GM23338 (cell line): ENCODE results near the gene ZBTB22. TPM values are rescaled to one million over a fixed set of nuclear protein-coding genes. Genes with fewer than 3 reads are reported as not detected.

Experiments
- ATAC-seq: fragments of 200-7000 bp; cut with Tn5 transposase; 3 replicates; pipeline ENCODE4 v1.9.1; 2020
- DNase-seq: peaks from one replicate; pipeline ENCODE4 v3.0.0-alpha.2; 2015; ENCODE audit warnings: low spot score
- H2AFZ ChIP-seq: fragments of 200-600 bp; sonication (generic); 2 replicates; pipeline ENCODE4 v1.8.0; 2016; ENCODE audit warnings: antibody characterized with exemption, mild to moderate bottlenecking, moderate library complexity
- H3F3A ChIP-seq: fragments of 200-600 bp; sonication (generic); replicated peaks from 2 replicates; pipeline ENCODE4 v1.8.0; 2017; ENCODE audit warnings: antibody characterized with exemption, mixed run types, low read depth
- H3K27ac ChIP-seq: fragments of 200-600 bp; sonication (generic); 2 replicates; pipeline ENCODE4 v1.6.1; 2016; ENCODE audit warnings: low read depth
- H3K27me3 ChIP-seq: fragments of 200-600 bp; sonication (generic); 2 replicates; pipeline ENCODE4 v1.8.0; 2016; ENCODE audit warnings: mild to moderate bottlenecking, mixed run types, moderate library complexity; ENCODE audit not compliant: insufficient read depth
- H3K36me3 ChIP-seq: fragments of 200-600 bp; sonication (generic); 2 replicates; pipeline ENCODE4 v1.8.0; 2016; ENCODE audit warnings: mild to moderate bottlenecking; ENCODE audit not compliant: insufficient read depth
- H3K4me1 ChIP-seq: fragments of 200-600 bp; sonication (generic); 2 replicates; pipeline ENCODE4 v1.8.0; 2016; ENCODE audit warnings: mild to moderate bottlenecking, moderate library complexity; ENCODE audit not compliant: insufficient read depth
- H3K4me2 ChIP-seq: fragments of 200-600 bp; sonication (generic); 2 replicates; pipeline ENCODE4 v1.7.1; 2017; ENCODE audit warnings: mixed run types
- H3K4me3 ChIP-seq: fragments of 200-600 bp; sonication (generic); 2 replicates; pipeline ENCODE4 v1.6.1; 2016; ENCODE audit warnings: mixed run types
- H3K79me2 ChIP-seq: fragments of 200-600 bp; sonication (generic); replicated peaks from 2 replicates; pipeline ENCODE4 v1.8.0; 2017; ENCODE audit warnings: mild to moderate bottlenecking; ENCODE audit not compliant: insufficient read depth
- H3K9me2 ChIP-seq: fragments of 200-600 bp; sonication (generic); 2 replicates; pipeline ENCODE4 v1.8.0; 2017; ENCODE audit not compliant: insufficient read depth
- H4K20me1 ChIP-seq: fragments of 200-600 bp; sonication (generic); replicated peaks from 2 replicates; pipeline ENCODE4 v1.8.0; 2017; ENCODE audit warnings: mild to moderate bottlenecking; ENCODE audit not compliant: insufficient read depth
- H3K27ac Mint-ChIP-seq: 2 replicates; pipeline ENCODE4 v1.8.0; 2020; ENCODE audit warnings: inconsistent platforms, mild to moderate bottlenecking, moderate library complexity, mixed read lengths
- H3K27me3 Mint-ChIP-seq: 3 replicates; pipeline ENCODE4 v1.8.0; 2022; ENCODE audit warnings: low read depth, mild to moderate bottlenecking, moderate library complexity, mixed read lengths, inconsistent platforms; ENCODE audit not compliant: insufficient read depth, poor library complexity
- H3K36me3 Mint-ChIP-seq: 3 replicates; pipeline ENCODE4 v1.8.0; 2021; ENCODE audit warnings: low read depth, mild to moderate bottlenecking, inconsistent platforms, moderate library complexity, mixed read lengths
- H3K4me1 Mint-ChIP-seq: 3 replicates; pipeline ENCODE4 v1.8.0; 2020; ENCODE audit warnings: mild to moderate bottlenecking, inconsistent platforms, mixed read lengths
- H3K4me3 Mint-ChIP-seq: 3 replicates; pipeline ENCODE4 v1.8.0; 2021; ENCODE audit warnings: moderate library complexity, mild to moderate bottlenecking, inconsistent platforms, mixed read lengths
- H3K9me3 Mint-ChIP-seq: 3 replicates; pipeline ENCODE4 v1.8.0; 2020; ENCODE audit warnings: moderate library complexity, mild to moderate bottlenecking, inconsistent platforms, mixed read lengths
- CREB1 ChIP-seq: fragments of 250-450 bp; sonication (Bioruptor Pico); IDR thresholded peaks from 2 replicates; pipeline ENCODE4 v1.5.0; 2020; ENCODE audit warnings: low read depth, mild to moderate bottlenecking, moderate library complexity
- EZH2 ChIP-seq: fragments of 200-600 bp; sonication (generic); IDR thresholded peaks from one replicate; pipeline ENCODE4 v1.8.0; 2017; ENCODE audit warnings: antibody characterized with exemption, mild to moderate bottlenecking, low read depth; ENCODE audit not compliant: unreplicated experiment
- JUNB ChIP-seq: IDR thresholded peaks from one replicate; pipeline ENCODE4 v1.6.1; 2016; ENCODE audit warnings: antibody characterized with exemption; ENCODE audit not compliant: unreplicated experiment
- NANOG ChIP-seq: IDR thresholded peaks from 2 replicates; pipeline ENCODE4 v1.6.1; 2016; ENCODE audit warnings: antibody characterized with exemption, borderline replicate concordance
- POLR2AphosphoS5 ChIP-seq: IDR thresholded peaks from 2 replicates; pipeline ENCODE4 v1.6.1; 2016; ENCODE audit warnings: antibody characterized with exemption, low read depth
- STAT1 ChIP-seq: IDR thresholded peaks from one replicate; pipeline ENCODE4 v1.6.1; 2016; ENCODE audit warnings: antibody characterized with exemption; ENCODE audit not compliant: unreplicated experiment
- ZNF114 ChIP-seq: fragments of 250-450 bp; sonication (Bioruptor Pico); IDR thresholded peaks from 2 replicates; pipeline ENCODE4 v1.5.0; 2020; ENCODE audit warnings: mild to moderate bottlenecking, moderate library complexity
- ZNF331 ChIP-seq: fragments of 250-450 bp; sonication (Bioruptor Pico); IDR thresholded peaks from 2 replicates; pipeline ENCODE4 v1.5.0; 2020; ENCODE audit warnings: low read depth, mild to moderate bottlenecking, moderate library complexity
- polyA plus RNA-seq: library from polyadenylated mRNA; unstranded; fragments of >200 nt; fragmentation: Nextera tagmentation; extraction: Ambion mirVana; gene quantifications from 2 replicates; pipeline ENCODE4 v1.2.1, GENCODE V29; 2016
- total RNA-seq: library from RNA; depleted of rRNA; stranded (reverse); fragments of >200 nt; shearing (Covaris generic); gene quantifications from 2 replicates; pipeline ENCODE4 v1.2.3, GENCODE V29; 2014
- TF ChIP-seq, protein P1 (sequence below): IDR thresholded peaks from one replicate; pipeline ENCODE4 v1.6.1; 2018; ENCODE audit warnings: antibody characterized with exemption; ENCODE audit not compliant: unreplicated experiment
- TF ChIP-seq, protein P2 (sequence below): IDR thresholded peaks from 2 replicates; pipeline ENCODE4 v1.6.1; 2016; ENCODE audit warnings: antibody characterized with exemption
- TF ChIP-seq, protein P3 (sequence below): fragments of 250-450 bp; sonication (Bioruptor Pico); IDR thresholded peaks from 2 replicates; pipeline ENCODE4 v1.5.0; 2020; ENCODE audit warnings: mild to moderate bottlenecking, moderate library complexity

The ZBTB22 gene
- total and polyA plus RNA-seq, 2 experiments from 2014 or later, result 3.9 to 7.7 TPM

DNA sequence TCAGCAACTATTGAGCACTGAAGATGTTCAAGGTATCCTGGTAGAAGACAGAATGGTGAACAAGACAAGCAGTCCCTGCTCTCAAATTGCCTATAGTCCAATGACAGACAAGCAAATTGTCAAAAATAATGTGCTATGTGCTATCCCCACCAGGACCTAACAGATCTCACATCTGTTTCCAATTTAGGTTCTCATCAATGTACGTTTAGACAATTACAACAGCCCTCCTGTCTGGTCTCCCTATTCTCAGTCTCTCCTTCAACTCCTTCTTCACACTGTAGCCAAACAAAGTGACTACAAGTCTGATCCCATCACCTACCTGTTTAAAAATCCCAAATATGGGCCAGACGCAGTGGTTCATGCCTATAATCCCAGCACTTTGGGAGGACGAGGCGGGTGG lies 11.2 kb downstream of the ZBTB22 start:
- H3K27ac ChIP-seq, result no peak overlapping the region
- H3K36me3 ChIP-seq, result no peaks in the 10 kb centered on the region
- H3K4me1 Mint-ChIP-seq, result no peaks in the 10 kb centered on the region
- no peaks in the 10 kb centered on the region for H3K27me3 ChIP-seq
- H3K9me2 ChIP-seq, result no peaks in the 10 kb centered on the region
- H3K27ac Mint-ChIP-seq, result no peak overlapping the region
- ATAC-seq, result no peak
- no peak overlapping the region for H2AFZ ChIP-seq
- H3K4me3 Mint-ChIP-seq, result no peak overlapping the region
- no peaks in the 10 kb centered on the region; the same call in 1 of the 2 replicates for H3K4me1 ChIP-seq
- no peak for DNase-seq
- H3K36me3 Mint-ChIP-seq, result peaks cover 3% of the 10 kb centered on the region; the same call in 1 of the 3 replicates
- H3F3A ChIP-seq, result no peaks in the 10 kb centered on the region
- no peak for TF ChIP-seq EZH2
- TF ChIP-seq, protein P1, sequence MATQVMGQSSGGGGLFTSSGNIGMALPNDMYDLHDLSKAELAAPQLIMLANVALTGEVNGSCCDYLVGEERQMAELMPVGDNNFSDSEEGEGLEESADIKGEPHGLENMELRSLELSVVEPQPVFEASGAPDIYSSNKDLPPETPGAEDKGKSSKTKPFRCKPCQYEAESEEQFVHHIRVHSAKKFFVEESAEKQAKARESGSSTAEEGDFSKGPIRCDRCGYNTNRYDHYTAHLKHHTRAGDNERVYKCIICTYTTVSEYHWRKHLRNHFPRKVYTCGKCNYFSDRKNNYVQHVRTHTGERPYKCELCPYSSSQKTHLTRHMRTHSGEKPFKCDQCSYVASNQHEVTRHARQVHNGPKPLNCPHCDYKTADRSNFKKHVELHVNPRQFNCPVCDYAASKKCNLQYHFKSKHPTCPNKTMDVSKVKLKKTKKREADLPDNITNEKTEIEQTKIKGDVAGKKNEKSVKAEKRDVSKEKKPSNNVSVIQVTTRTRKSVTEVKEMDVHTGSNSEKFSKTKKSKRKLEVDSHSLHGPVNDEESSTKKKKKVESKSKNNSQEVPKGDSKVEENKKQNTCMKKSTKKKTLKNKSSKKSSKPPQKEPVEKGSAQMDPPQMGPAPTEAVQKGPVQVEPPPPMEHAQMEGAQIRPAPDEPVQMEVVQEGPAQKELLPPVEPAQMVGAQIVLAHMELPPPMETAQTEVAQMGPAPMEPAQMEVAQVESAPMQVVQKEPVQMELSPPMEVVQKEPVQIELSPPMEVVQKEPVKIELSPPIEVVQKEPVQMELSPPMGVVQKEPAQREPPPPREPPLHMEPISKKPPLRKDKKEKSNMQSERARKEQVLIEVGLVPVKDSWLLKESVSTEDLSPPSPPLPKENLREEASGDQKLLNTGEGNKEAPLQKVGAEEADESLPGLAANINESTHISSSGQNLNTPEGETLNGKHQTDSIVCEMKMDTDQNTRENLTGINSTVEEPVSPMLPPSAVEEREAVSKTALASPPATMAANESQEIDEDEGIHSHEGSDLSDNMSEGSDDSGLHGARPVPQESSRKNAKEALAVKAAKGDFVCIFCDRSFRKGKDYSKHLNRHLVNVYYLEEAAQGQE, result no peak
- TF ChIP-seq STAT1, result no peak
- TF ChIP-seq POLR2AphosphoS5, result no peak
- TF ChIP-seq ZNF114 (CRISPR knock-in tag), result no peak
- TF ChIP-seq, protein P2, sequence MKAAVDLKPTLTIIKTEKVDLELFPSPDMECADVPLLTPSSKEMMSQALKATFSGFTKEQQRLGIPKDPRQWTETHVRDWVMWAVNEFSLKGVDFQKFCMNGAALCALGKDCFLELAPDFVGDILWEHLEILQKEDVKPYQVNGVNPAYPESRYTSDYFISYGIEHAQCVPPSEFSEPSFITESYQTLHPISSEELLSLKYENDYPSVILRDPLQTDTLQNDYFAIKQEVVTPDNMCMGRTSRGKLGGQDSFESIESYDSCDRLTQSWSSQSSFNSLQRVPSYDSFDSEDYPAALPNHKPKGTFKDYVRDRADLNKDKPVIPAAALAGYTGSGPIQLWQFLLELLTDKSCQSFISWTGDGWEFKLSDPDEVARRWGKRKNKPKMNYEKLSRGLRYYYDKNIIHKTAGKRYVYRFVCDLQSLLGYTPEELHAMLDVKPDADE, result no peak
- TF ChIP-seq NANOG, result no peak
- TF ChIP-seq ZNF331 (CRISPR knock-in tag), result no peak
- TF ChIP-seq CREB1 (CRISPR knock-in tag), result no peak
- TF ChIP-seq JUNB, result no peak
- TF ChIP-seq, protein P3, sequence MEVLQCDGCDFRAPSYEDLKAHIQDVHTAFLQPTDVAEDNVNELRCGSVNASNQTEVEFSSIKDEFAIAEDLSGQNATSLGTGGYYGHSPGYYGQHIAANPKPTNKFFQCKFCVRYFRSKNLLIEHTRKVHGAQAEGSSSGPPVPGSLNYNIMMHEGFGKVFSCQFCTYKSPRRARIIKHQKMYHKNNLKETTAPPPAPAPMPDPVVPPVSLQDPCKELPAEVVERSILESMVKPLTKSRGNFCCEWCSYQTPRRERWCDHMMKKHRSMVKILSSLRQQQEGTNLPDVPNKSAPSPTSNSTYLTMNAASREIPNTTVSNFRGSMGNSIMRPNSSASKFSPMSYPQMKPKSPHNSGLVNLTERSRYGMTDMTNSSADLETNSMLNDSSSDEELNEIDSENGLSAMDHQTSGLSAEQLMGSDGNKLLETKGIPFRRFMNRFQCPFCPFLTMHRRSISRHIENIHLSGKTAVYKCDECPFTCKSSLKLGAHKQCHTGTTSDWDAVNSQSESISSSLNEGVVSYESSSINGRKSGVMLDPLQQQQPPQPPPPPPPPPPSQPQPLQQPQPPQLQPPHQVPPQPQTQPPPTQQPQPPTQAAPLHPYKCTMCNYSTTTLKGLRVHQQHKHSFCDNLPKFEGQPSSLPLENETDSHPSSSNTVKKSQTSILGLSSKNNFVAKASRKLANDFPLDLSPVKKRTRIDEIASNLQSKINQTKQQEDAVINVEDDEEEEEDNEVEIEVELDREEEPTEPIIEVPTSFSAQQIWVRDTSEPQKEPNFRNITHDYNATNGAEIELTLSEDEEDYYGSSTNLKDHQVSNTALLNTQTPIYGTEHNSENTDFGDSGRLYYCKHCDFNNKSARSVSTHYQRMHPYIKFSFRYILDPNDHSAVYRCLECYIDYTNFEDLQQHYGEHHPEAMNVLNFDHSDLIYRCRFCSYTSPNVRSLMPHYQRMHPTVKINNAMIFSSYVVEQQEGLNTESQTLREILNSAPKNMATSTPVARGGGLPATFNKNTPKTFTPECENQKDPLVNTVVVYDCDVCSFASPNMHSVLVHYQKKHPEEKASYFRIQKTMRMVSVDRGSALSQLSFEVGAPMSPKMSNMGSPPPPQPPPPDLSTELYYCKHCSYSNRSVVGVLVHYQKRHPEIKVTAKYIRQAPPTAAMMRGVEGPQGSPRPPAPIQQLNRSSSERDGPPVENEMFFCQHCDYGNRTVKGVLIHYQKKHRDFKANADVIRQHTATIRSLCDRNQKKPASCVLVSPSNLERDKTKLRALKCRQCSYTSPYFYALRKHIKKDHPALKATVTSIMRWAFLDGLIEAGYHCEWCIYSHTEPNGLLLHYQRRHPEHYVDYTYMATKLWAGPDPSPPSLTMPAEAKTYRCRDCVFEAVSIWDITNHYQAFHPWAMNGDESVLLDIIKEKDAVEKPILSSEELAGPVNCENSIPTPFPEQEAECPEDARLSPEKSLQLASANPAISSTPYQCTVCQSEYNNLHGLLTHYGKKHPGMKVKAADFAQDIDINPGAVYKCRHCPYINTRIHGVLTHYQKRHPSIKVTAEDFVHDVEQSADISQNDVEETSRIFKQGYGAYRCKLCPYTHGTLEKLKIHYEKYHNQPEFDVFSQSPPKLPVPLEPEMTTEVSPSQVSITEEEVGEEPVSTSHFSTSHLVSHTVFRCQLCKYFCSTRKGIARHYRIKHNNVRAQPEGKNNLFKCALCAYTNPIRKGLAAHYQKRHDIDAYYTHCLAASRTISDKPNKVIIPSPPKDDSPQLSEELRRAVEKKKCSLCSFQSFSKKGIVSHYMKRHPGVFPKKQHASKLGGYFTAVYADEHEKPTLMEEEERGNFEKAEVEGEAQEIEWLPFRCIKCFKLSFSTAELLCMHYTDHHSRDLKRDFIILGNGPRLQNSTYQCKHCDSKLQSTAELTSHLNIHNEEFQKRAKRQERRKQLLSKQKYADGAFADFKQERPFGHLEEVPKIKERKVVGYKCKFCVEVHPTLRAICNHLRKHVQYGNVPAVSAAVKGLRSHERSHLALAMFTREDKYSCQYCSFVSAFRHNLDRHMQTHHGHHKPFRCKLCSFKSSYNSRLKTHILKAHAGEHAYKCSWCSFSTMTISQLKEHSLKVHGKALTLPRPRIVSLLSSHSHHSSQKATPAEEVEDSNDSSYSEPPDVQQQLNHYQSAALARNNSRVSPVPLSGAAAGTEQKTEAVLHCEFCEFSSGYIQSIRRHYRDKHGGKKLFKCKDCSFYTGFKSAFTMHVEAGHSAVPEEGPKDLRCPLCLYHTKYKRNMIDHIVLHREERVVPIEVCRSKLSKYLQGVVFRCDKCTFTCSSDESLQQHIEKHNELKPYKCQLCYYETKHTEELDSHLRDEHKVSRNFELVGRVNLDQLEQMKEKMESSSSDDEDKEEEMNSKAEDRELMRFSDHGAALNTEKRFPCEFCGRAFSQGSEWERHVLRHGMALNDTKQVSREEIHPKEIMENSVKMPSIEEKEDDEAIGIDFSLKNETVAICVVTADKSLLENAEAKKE, result no peak
- H3K27me3 Mint-ChIP-seq, result peaks cover 14% of the 10 kb centered on the region
- peaks cover 11% of the 10 kb centered on the region for H4K20me1 ChIP-seq
- H3K4me3 ChIP-seq, result no peak overlapping the region
- peaks cover 15% of the 10 kb centered on the region for H3K79me2 ChIP-seq
- H3K9me3 Mint-ChIP-seq, result no peaks in the 10 kb centered on the region
- no peak overlapping the region for H3K4me2 ChIP-seq
